PC-3 (cell line): ENCODE data around the gene GLS. TPM values are rescaled to one million over a fixed set of nuclear protein-coding genes. Genes with fewer than 3 reads are reported as not detected.

Experiments used
- ATAC-seq: fragments of 200-7000 bp; cut with Tn5 transposase; 2 replicates; pipeline ENCODE4 v1.9.1; 2020; ENCODE audit warnings: mild to moderate bottlenecking, moderate library complexity
- BruUV-seq: library from RNA; stranded (reverse); fragments of 400-500 nt; replicated peaks from 2 replicates; lab custom pipeline; 2021; lab: Mats Ljungman, UMichigan
- CTCF ChIA-PET: fragments of 300-600 bp; sonication (Branson Sonifier 250); formaldehyde crosslinking; loops from one replicate; lab custom pipeline; 2022; ENCODE audit warnings: antibody characterized with exemption; lab: Charles Lee
- POLR2A ChIA-PET: fragments of 300-600 bp; sonication (Branson Sonifier 250); formaldehyde crosslinking; loops from one replicate; lab custom pipeline; 2022; ENCODE audit warnings: antibody characterized with exemption; ENCODE audit not compliant: unreplicated experiment; lab: Charles Lee
- DNase-seq: peaks from one replicate; pipeline ENCODE4 v3.0.0-alpha.2; 2015
- H2AFZ ChIP-seq: fragments of 300-600 bp; sonication (generic); 2 replicates; pipeline ENCODE4 v1.6.0; 2016; ENCODE audit warnings: antibody characterized with exemption, low read length
- H3F3A ChIP-seq: fragments of 300-600 bp; sonication (generic); one replicate; pipeline ENCODE4 v1.6.0; 2017; ENCODE audit warnings: antibody characterized with exemption, low read length, control low read depth, mild to moderate bottlenecking; ENCODE audit not compliant: unreplicated experiment
- H3K27ac ChIP-seq: fragments of 300-600 bp; sonication (generic); 2 replicates; pipeline ENCODE4 v1.5.1; 2016; ENCODE audit warnings: mild to moderate bottlenecking, low read length
- H3K27me3 ChIP-seq: fragments of 300-600 bp; sonication (generic); 2 replicates; pipeline ENCODE4 v1.6.1; 2016; ENCODE audit warnings: low read length, mixed read lengths
- H3K36me3 ChIP-seq: fragments of 300-600 bp; sonication (generic); 2 replicates; pipeline ENCODE4 v1.6.1; 2016; ENCODE audit warnings: low read depth, mixed run types, low read length, mixed read lengths
- H3K4me1 ChIP-seq: fragments of 300-600 bp; sonication (generic); 2 replicates; pipeline ENCODE4 v1.5.1; 2016; ENCODE audit warnings: low read length; ENCODE audit not compliant: insufficient read depth
- H3K4me2 ChIP-seq: fragments of 300-600 bp; sonication (generic); 2 replicates; pipeline ENCODE4 v1.6.0; 2016; ENCODE audit warnings: low read length
- H3K4me3 ChIP-seq: fragments of 300-600 bp; sonication (generic); 2 replicates; pipeline ENCODE4 v1.5.1; 2016; ENCODE audit warnings: mild to moderate bottlenecking, low read length, mixed read lengths
- H3K79me2 ChIP-seq: fragments of 300-600 bp; sonication (generic); 2 replicates; pipeline ENCODE4 v1.6.1; 2017; ENCODE audit warnings: low read length, mixed read lengths
- H3K9ac ChIP-seq: fragments of 300-600 bp; sonication (generic); 2 replicates; pipeline ENCODE4 v1.6.0; 2016; ENCODE audit warnings: mild to moderate bottlenecking, low read length
- H3K9me2 ChIP-seq: fragments of 300-600 bp; sonication (generic); replicated peaks from 2 replicates; pipeline ENCODE4 v1.6.1; 2016; ENCODE audit warnings: mixed run types, low read length, mixed read lengths
- H3K9me3 ChIP-seq: fragments of 300-600 bp; sonication (generic); 2 replicates; pipeline ENCODE4 v1.6.1; 2016; ENCODE audit warnings: low read length, mixed read lengths
- H4K20me1 ChIP-seq: fragments of 300-600 bp; sonication (generic); 2 replicates; pipeline ENCODE4 v1.6.1; 2016; ENCODE audit warnings: low read length, mixed read lengths
- CTCF ChIP-seq: fragments of 300-600 bp; sonication (generic); conservative IDR thresholded peaks from 2 replicates; pipeline ENCODE4 v1.5.1; 2017; ENCODE audit warnings: antibody characterized with exemption, low read depth, mild to moderate bottlenecking, low read length
- EZH2 ChIP-seq: fragments of 300-600 bp; sonication (generic); IDR thresholded peaks from one replicate; pipeline ENCODE4 v1.6.1; 2017; ENCODE audit warnings: antibody characterized with exemption, mild to moderate bottlenecking, low read length; ENCODE audit not compliant: unreplicated experiment
- EZH2phosphoT487 ChIP-seq: fragments of 300-600 bp; sonication (generic); IDR thresholded peaks from 2 replicates; pipeline ENCODE4 v1.6.1; 2018; ENCODE audit warnings: mild to moderate bottlenecking, antibody characterized with exemption, low read length, borderline replicate concordance
- intact Hi-C: fragments of 100-400 bp; cut with micrococcal nuclease; formaldehyde crosslinking; loops from 2 replicates; pipeline ENCODE4 v1.9.0; 2023
- total RNA-seq: library from RNA; depleted of rRNA; stranded (reverse); fragments of >200 nt; gene quantifications from 2 replicates; pipeline ENCODE4 v1.2.3, GENCODE V29; 2014

Gene GLS
- total RNA-seq, 1 experiment from 2014 or later = 67.4 TPM

GRCh38 chr2:190982262-190983034, 101.8 kb downstream of the GLS start:
- TF ChIP-seq CTCF (no peak), EZH2phosphoT487 (no peak), EZH2 (no peak)
- H3K27ac ChIP-seq = no peak overlapping the region
- H3F3A ChIP-seq = no peaks in the 10 kb centered on the region
- DNase-seq (no peak), ATAC-seq (no peak)
- H3K9me2 ChIP-seq = no peaks in the 10 kb centered on the region
- H3K4me2 ChIP-seq = no peak overlapping the region
- ChIA-PET CTCF (no interaction called here), POLR2A (no interaction called here)
- H3K4me3 ChIP-seq = no peak overlapping the region
- H3K36me3 ChIP-seq = peaks cover 87% of the 10 kb centered on the region
- no peak overlapping the region for H2AFZ ChIP-seq
- H4K20me1 ChIP-seq = no peaks in the 10 kb centered on the region
- H3K27me3 ChIP-seq = no peaks in the 10 kb centered on the region
- no peaks in the 10 kb centered on the region for H3K9me3 ChIP-seq
- BruUV-seq = no TSS peak
- intact Hi-C loops = no loop called here
- H3K79me2 ChIP-seq = no peaks in the 10 kb centered on the region
- H3K9ac ChIP-seq = no peak overlapping the region
- peaks cover 46% of the 10 kb centered on the region for H3K4me1 ChIP-seq

- Histone ChIP-seq H3K27me3 (no peaks in the 10 kb centered on the region), H3K9me2 (no peaks in the 10 kb centered on the region), H3F3A (no peaks in the 10 kb centered on the region), H4K20me1 (no peaks in the 10 kb centered on the region), H3K9me3 (no peaks in the 10 kb centered on the region), H3K4me2 (0 out of 2 replicates have a peak overlapping the region, but pooled peaks have one; percentile 18), H2AFZ (no peak overlapping the region), H3K9ac (no peak overlapping the region), H3K4me1 (peaks cover 30% of the 10 kb centered on the region), H3K27ac (peak overlapping the region; percentile 23), H3K36me3 (peaks cover 85% of the 10 kb centered on the region), H3K4me3 (no peak overlapping the region), H3K79me2 (no peaks in the 10 kb centered on the region)
- ChIA-PET CTCF (no interaction called here), POLR2A (no interaction called here)
- ATAC-seq = peak; percentile 85
- TF ChIP-seq EZH2phosphoT487 (no peak), EZH2 (no peak), CTCF (no peak)
- intact Hi-C loops = no loop called here
- BruUV-seq = no TSS peak
- peak; percentile 58 for DNase-seq
These were observed 104.0 kb downstream of the GLS start for GRCh38 chr2:190984595-190984994.

- POLR2A ChIA-PET = no interaction called here
- H3K4me3 ChIP-seq = no peak overlapping the region
- H3K27ac ChIP-seq = no peak overlapping the region
- intact Hi-C loops = no loop called here
- H3K36me3 ChIP-seq = peaks cover 89% of the 10 kb centered on the region
- H3K4me1 ChIP-seq = peaks cover 14% of the 10 kb centered on the region
- H3K27me3 ChIP-seq = no peaks in the 10 kb centered on the region
- CTCF ChIA-PET = no interaction called here
- H4K20me1 ChIP-seq = no peaks in the 10 kb centered on the region
- H3K9me3 ChIP-seq = no peaks in the 10 kb centered on the region
- H3K9ac ChIP-seq = no peak overlapping the region
- no peak for ATAC-seq
- no peak overlapping the region for H2AFZ ChIP-seq
- DNase-seq = no peak
- H3K4me2 ChIP-seq = no peak overlapping the region
- H3F3A ChIP-seq = no peaks in the 10 kb centered on the region
- H3K9me2 ChIP-seq = no peaks in the 10 kb centered on the region
- no peaks in the 10 kb centered on the region for H3K79me2 ChIP-seq
- TF ChIP-seq CTCF = no peak
- no peak for TF ChIP-seq EZH2
- no peak for TF ChIP-seq EZH2phosphoT487
- BruUV-seq = no TSS peak
These were observed 105.8 kb downstream of the GLS start for GRCh38 chr2:190986221-190986953.
